HepG2 (cell line): ENCODE data around the gene NHP2. TPM values are rescaled to one million over a fixed set of nuclear protein-coding genes. Genes with fewer than 3 reads are reported as not detected.

Source experiments
- ATAC-seq: fragments of 200-7000 bp; cut with Tn5 transposase; 3 replicates; pipeline ENCODE4 v1.9.1; 2020; ENCODE audit warnings: mild to moderate bottlenecking, moderate library complexity
- BruUV-seq: library from RNA; stranded (reverse); fragments of 400-500 nt; replicated peaks from 2 replicates; lab custom pipeline; 2021; lab: Mats Ljungman, UMichigan
- CTCF ChIA-PET: fragments of 300-600 bp; formaldehyde crosslinking; extraction: SDS; loops from one replicate; lab custom pipeline; 2021; ENCODE audit warnings: low total read pairs, inconsistent platforms, low intra/inter-chr PET ratio; lab: Yijun Ruan, JAX
- POLR2A ChIA-PET: fragments of 350-600 bp; sonication (Branson Sonifier 250); formaldehyde crosslinking; loops from one replicate; lab custom pipeline; 2020; ENCODE audit warnings: antibody characterized with exemption, inconsistent platforms; lab: Yijun Ruan, JAX
- DNase-seq: peaks from one replicate; pipeline ENCODE4 v3.0.0-alpha.2; 2015; ENCODE audit warnings: low spot score
- FAIRE-seq: peaks from 3 replicates; lab custom pipeline; 2011; peaks lifted over from hg19 to GRCh38; lab: Jason Lieb, UNC
- H2AFZ ChIP-seq: one replicate; pipeline ENCODE4 v1.6.1; 2011; ENCODE audit warnings: low read length, inconsistent platforms
- H3K27ac ChIP-seq: fragments of 300-600 bp; 3 replicates; pipeline ENCODE4 v1.8.0; 2011; ENCODE audit warnings: mixed run types, mild to moderate bottlenecking, mixed read lengths, low read length, inconsistent platforms; ENCODE audit not compliant: insufficient read depth; ENCODE audit errors: extremely low read length
- H3K27me3 ChIP-seq, 2 experiments: fragments of 200-600 bp in 1 of 2; 2 replicates in 1 of 2; 3 replicates in 1 of 2; pipeline versions ENCODE4 v1.6.0 to v1.8.0; 2011; ENCODE audit warnings: low read length in 2 of 2, mild to moderate bottlenecking in 2 of 2, moderate library complexity in 2 of 2, inconsistent platforms in 1 of 2; ENCODE audit not compliant: insufficient read depth in 2 of 2, control insufficient read depth in 1 of 2
- H3K36me3 ChIP-seq, 2 experiments: fragments of 200-600 bp in 1 of 2; replicated peaks in 1 of 2; 2 replicates in 1 of 2; 3 replicates in 1 of 2; pipeline versions ENCODE4 v1.5.1 to v1.8.0; 2011; ENCODE audit warnings: low read length in 2 of 2, inconsistent platforms in 1 of 2; ENCODE audit not compliant: insufficient read depth in 2 of 2, control insufficient read depth in 1 of 2
- H3K4me1 ChIP-seq: 2 replicates; pipeline ENCODE4 v1.5.1; 2012; ENCODE audit warnings: low read length, inconsistent platforms; ENCODE audit not compliant: insufficient read depth
- H3K4me2 ChIP-seq: 2 replicates; pipeline ENCODE4 v1.6.0; 2011; ENCODE audit warnings: low read depth, low read length, inconsistent platforms
- H3K4me3 ChIP-seq, 3 experiments: fragments of 200-600 bp in 1 of 3; sonication (generic), shearing (Covaris generic) in 1 of 3; replicated peaks in 1 of 3; 2 replicates each; pipeline ENCODE4 v1.5.1; 2011 to 2016; ENCODE audit warnings: low read length in 3 of 3, inconsistent platforms in 2 of 3, low read depth in 2 of 3, mild to moderate bottlenecking in 2 of 3, control low read depth in 1 of 3, mixed read lengths in 1 of 3; ENCODE audit not compliant: insufficient read depth in 1 of 3
- H3K79me2 ChIP-seq: one replicate; pipeline ENCODE4 v1.6.1; 2011; ENCODE audit warnings: low read length, inconsistent platforms; ENCODE audit not compliant: insufficient read depth
- H3K9ac ChIP-seq: 2 replicates; pipeline ENCODE4 v1.6.0; 2011; ENCODE audit warnings: mild to moderate bottlenecking, low read depth, low read length, inconsistent platforms; ENCODE audit not compliant: insufficient read depth
- H3K9me3 ChIP-seq: 2 replicates; pipeline ENCODE4 v1.5.1; 2012; ENCODE audit warnings: mild to moderate bottlenecking, low read length
- H4K20me1 ChIP-seq: 2 replicates; pipeline ENCODE4 v1.6.0; 2011; ENCODE audit warnings: inconsistent platforms, mild to moderate bottlenecking, low read length, moderate library complexity; ENCODE audit not compliant: insufficient read depth
- GATAD1 ChIP-seq: IDR thresholded peaks from 2 replicates; pipeline ENCODE4 v1.6.1; 2016; ENCODE audit warnings: missing genetic modification reagents, missing compliant biosample characterization
- MYC ChIP-seq: sonication (generic); formaldehyde crosslinking; IDR thresholded peaks from 2 replicates; pipeline ENCODE4 v1.9.0; 2021; ENCODE audit warnings: missing genetic modification reagents, borderline replicate concordance
- REPIN1 ChIP-seq: sonication (generic); formaldehyde crosslinking; IDR thresholded peaks from 2 replicates; pipeline ENCODE4 v1.8.0; 2022; ENCODE audit warnings: missing genetic modification reagents, low read depth, mild to moderate bottlenecking, borderline replicate concordance
- RXRB ChIP-seq: IDR thresholded peaks from 2 replicates; pipeline ENCODE4 v1.6.1; 2016; ENCODE audit warnings: borderline replicate concordance, missing genetic modification reagents, missing compliant biosample characterization
- SRF ChIP-seq: IDR thresholded peaks from 2 replicates; pipeline ENCODE4 v1.6.1; 2011; ENCODE audit warnings: mild to moderate bottlenecking, low read depth, low read length, moderate library complexity
- THYN1 ChIP-seq: sonication (generic); formaldehyde crosslinking; IDR thresholded peaks from 2 replicates; pipeline ENCODE4 v1.8.1; 2023; ENCODE audit warnings: low read depth, mild to moderate bottlenecking, moderate library complexity, missing genetic modification reagents, borderline replicate concordance
- WGBS: methylation state at CpG from one replicate; pipeline ENCODE4 v1.1.6; 2017; ENCODE audit warnings: low lambda C conversion rate; 5-methylcytosine and 5-hydroxymethylcytosine counted together
- in situ Hi-C: cut with HindIII; loops from 2 replicates; pipeline ENCODE4 v1.10.0; 2017; ENCODE audit warnings: low pct_unique_long_range_greater_than_20kb; ENCODE audit not compliant: extremely low pct_ligation_motif_present
- intact Hi-C: fragments of 100-400 bp; cut with micrococcal nuclease; formaldehyde crosslinking; loops from one replicate; pipeline ENCODE4 v1.10.0; 2022; ENCODE audit not compliant: unreplicated experiment
- polyA plus RNA-seq, 8 experiments: library from polyadenylated mRNA; depleted of rRNA in 3 of 8; stranded (reverse) in 7 of 8; unstranded in 1 of 8; fragments of >200 nt; fragmentation: Illumina TruSeq in 4 of 8; extraction: Trizol in 4 of 8; gene quantifications; 2 replicates each; pipeline versions ENCODE4 v1.2.1 to v1.2.3, GENCODE V29; 2011 to 2016; ENCODE audit warnings: low read depth in 4 of 8, missing spikeins in 1 of 8, mixed read lengths in 1 of 8; ENCODE audit not compliant: insufficient read depth in 1 of 8
- total RNA-seq, 5 experiments: library from RNA; depleted of rRNA; stranded (reverse); fragments of >200 nt; fragmentation: Illumina TruSeq; extraction: Trizol; gene quantifications; 2 replicates each; pipeline ENCODE4 v1.2.3, GENCODE V29; 2016; ENCODE audit warnings: low read depth in 1 of 5
- TF ChIP-seq, protein P1 (sequence below): sonication (generic); formaldehyde crosslinking; IDR thresholded peaks from 2 replicates; pipeline ENCODE4 v1.5.0; 2020; ENCODE audit warnings: mild to moderate bottlenecking, missing genetic modification reagents

The NHP2 gene
- total and polyA plus RNA-seq, 2 of the 13 experiments (the other 11 are each of a cell fraction or from before 2014, with no cell fraction given): 56.2 to 96.1 TPM

DNA sequence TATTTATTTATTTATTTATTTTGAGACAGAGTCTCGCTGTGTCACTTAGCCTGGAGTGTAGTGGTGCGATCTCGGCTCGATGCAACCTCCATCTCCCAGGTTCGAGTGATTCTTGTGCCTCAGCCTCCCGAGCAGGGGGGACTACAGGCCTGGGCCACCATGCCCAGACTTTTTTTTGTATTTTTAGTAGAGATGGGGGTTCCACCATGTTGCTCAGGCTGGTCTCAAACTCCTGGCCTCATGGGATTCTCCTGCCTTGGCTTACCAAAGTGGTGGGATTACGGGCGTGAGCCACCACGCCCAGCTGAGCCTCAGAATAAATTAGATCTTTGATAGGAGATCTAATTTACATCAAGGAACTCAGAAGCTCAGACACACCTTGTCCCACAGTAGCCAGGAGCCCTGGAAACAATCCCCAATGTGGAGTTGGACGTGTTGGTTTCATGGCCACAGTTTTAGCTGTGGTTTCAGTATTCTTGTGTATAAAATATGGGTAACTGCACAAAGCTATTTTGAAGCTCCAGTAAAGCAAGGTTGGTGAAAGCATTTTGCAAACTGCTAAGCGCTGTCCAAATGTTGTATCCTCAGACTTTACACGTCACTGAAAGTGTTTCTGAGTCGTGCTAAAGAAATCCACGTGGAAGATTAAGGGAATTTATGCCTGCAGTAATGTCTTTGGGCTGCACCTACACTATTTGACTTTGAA is 47.7 kb upstream of the NHP2 start:
- H3K4me2 ChIP-seq: peak overlapping the region; percentile 42; the same call in 1 of the 2 replicates
- H3K27ac ChIP-seq: no peak overlapping the region
- no peak overlapping the region for H3K4me3 ChIP-seq
- intact Hi-C loops: no loop called here
- H3K36me3 ChIP-seq: peaks cover 0 to 4% of the 10 kb centered on the region in 2 experiments; a peak in 2 of 5 replicates
- 68% methylated on average over 14 of the region's 14 CpGs for WGBS
- peaks cover 0 to 7% of the 10 kb centered on the region in 2 experiments; a peak in 1 of 5 replicates for H3K27me3 ChIP-seq
- peaks cover 21% of the 10 kb centered on the region for H3K4me1 ChIP-seq
- peaks cover 19% of the 10 kb centered on the region for H3K79me2 ChIP-seq
- no peak for ATAC-seq
- POLR2A ChIA-PET: no interaction called here
- no peak for TF ChIP-seq REPIN1 (CRISPR knock-in tag)
- TF ChIP-seq, protein P1, sequence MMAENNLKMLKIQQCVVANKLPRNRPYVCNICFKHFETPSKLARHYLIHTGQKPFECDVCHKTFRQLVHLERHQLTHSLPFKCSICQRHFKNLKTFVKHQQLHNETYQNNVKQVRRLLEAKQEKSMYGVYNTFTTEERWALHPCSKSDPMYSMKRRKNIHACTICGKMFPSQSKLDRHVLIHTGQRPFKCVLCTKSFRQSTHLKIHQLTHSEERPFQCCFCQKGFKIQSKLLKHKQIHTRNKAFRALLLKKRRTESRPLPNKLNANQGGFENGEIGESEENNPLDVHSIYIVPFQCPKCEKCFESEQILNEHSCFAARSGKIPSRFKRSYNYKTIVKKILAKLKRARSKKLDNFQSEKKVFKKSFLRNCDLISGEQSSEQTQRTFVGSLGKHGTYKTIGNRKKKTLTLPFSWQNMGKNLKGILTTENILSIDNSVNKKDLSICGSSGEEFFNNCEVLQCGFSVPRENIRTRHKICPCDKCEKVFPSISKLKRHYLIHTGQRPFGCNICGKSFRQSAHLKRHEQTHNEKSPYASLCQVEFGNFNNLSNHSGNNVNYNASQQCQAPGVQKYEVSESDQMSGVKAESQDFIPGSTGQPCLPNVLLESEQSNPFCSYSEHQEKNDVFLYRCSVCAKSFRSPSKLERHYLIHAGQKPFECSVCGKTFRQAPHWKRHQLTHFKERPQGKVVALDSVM (CRISPR knock-in tag): no peak
- no peak for TF ChIP-seq GATAD1 (CRISPR knock-in tag)
- no peak for TF ChIP-seq THYN1 (CRISPR knock-in tag)
- no peak for TF ChIP-seq MYC (CRISPR knock-in tag)
- TF ChIP-seq SRF: no peak
- no peak for TF ChIP-seq RXRB
- TF ChIP-seq, all 625 proteins: peak for 0
- Histone ChIP-seq H4K20me1 (peaks cover 12% of the 10 kb centered on the region), H3K9ac (no peak overlapping the region), H3K9me3 (no peaks in the 10 kb centered on the region), H2AFZ (no peak overlapping the region)
- CTCF ChIA-PET: no interaction called here
- in situ Hi-C loops: no loop called here
- no peak for FAIRE-seq
- BruUV-seq: no TSS peak
- no peak for DNase-seq
